NCI-H1105 (cell line): Measurements from ENCODE around the gene FHIT.
"Not testable (repeated sequence)": the region's sequence is repeated elsewhere in the genome, so short reads cannot be mapped to it uniquely, and the experiment has no call there.

Source experiments
- DNase-seq: peaks from one replicate; lab custom pipeline; 2025; lab: John Stamatoyannopoulos, UW

Gene FHIT

GRCh38 chr3:60557122-60557521, 694.1 kb downstream of the FHIT start:
- no peak for DNase-seq

- no peak for DNase-seq
Observed at GRCh38 chr3:60555686-60556354, 695.4 kb downstream of the FHIT start.

- no peak for DNase-seq
Observed at GRCh38 chr3:60553144-60553543, 698.1 kb downstream of the FHIT start.

- DNase-seq = no peak
Observed at GRCh38 chr3:60552581-60552980, 698.7 kb downstream of the FHIT start.

- DNase-seq = no peak
Observed at GRCh38 chr3:60551455-60552209, 699.6 kb downstream of the FHIT start.

GRCh38 chr3:60549863-60550262, 701.4 kb downstream of the FHIT start:
- DNase-seq = no peak

GRCh38 chr3:60542995-60543394, 708.3 kb downstream of the FHIT start:
- DNase-seq = no peak

- DNase-seq = not testable (repeated sequence)
Observed at GRCh38 chr3:60539394-60539793, 711.9 kb downstream of the FHIT start.

- DNase-seq = no peak
Observed at GRCh38 chr3:60536420-60536819, 714.8 kb downstream of the FHIT start.

GRCh38 chr3:60531759-60532158, 719.5 kb downstream of the FHIT start:
- DNase-seq = no peak

- DNase-seq = no peak
Observed at GRCh38 chr3:60528651-60529050, 722.6 kb downstream of the FHIT start.

GRCh38 chr3:60523536-60523935, 727.7 kb downstream of the FHIT start:
- DNase-seq = no peak

GRCh38 chr3:60517134-60517533, 734.1 kb downstream of the FHIT start:
- DNase-seq = no peak

GRCh38 chr3:60514866-60515265, 736.4 kb downstream of the FHIT start:
- no peak for DNase-seq

GRCh38 chr3:60514085-60514649, 737.1 kb downstream of the FHIT start:
- no peak for DNase-seq

GRCh38 chr3:60513241-60513640, 738.0 kb downstream of the FHIT start:
- DNase-seq = no peak

- DNase-seq = no peak
Observed at GRCh38 chr3:60512506-60512905, 738.7 kb downstream of the FHIT start.

GRCh38 chr3:60509471-60509870, 741.8 kb downstream of the FHIT start:
- DNase-seq = no peak

GRCh38 chr3:60504827-60505457, 746.3 kb downstream of the FHIT start:
- DNase-seq = no peak

- no peak for DNase-seq
Observed at GRCh38 chr3:60501314-60501713, 749.9 kb downstream of the FHIT start.

GRCh38 chr3:60497902-60498301, 753.4 kb downstream of the FHIT start:
- peak; percentile 32 for DNase-seq

- DNase-seq = no peak
Observed at GRCh38 chr3:60490992-60491391, 760.3 kb downstream of the FHIT start.

- no peak for DNase-seq
Observed at GRCh38 chr3:60475096-60475495, 776.2 kb downstream of the FHIT start.
